SJCRH30 (cell line): ENCODE results near the gene CCDC57. TPM values are rescaled to one million over a fixed set of nuclear protein-coding genes. Genes with fewer than 3 reads are reported as not detected.

Source experiments
- total RNA-seq: library from RNA; depleted of rRNA; stranded (reverse); fragments of >200 nt; shearing (Covaris generic); gene quantifications from 2 replicates; pipeline ENCODE4 v1.2.3, GENCODE V29; 2014; rRNA removed

Gene CCDC57
- total RNA-seq, 1 experiment from 2014 or later, result 23.5 TPM

Other genes with a start within 250 kb of the CCDC57 start
- gene ASPSCR1, start 235.2 kb downstream of the CCDC57 start, total RNA-seq, result 40.6 and 42.6 TPM in 2 replicates
- gene CENPX, start 190.0 kb downstream of the CCDC57 start, total RNA-seq, result 116 and 136 TPM in 2 replicates
- 17.3 and 21.3 TPM in 2 replicates for gene LRRC45, start 189.5 kb downstream of the CCDC57 start, total RNA-seq
- gene RAC3, start 181.2 kb downstream of the CCDC57 start, total RNA-seq, result 17.9 and 20.8 TPM in 2 replicates
- gene DCXR, start 175.1 kb downstream of the CCDC57 start, total RNA-seq, result 110 and 112 TPM in 2 replicates
- 21.8 and 26.5 TPM in 2 replicates for gene RFNG, start 161.0 kb downstream of the CCDC57 start, total RNA-seq
- 168 and 176 TPM in 2 replicates for gene GPS1, start 160.9 kb downstream of the CCDC57 start, total RNA-seq
- 112 and 126 TPM in 2 replicates for gene DUS1L, start 147.0 kb downstream of the CCDC57 start, total RNA-seq
- 141 and 151 TPM in 2 replicates for gene FASN, start 114.6 kb downstream of the CCDC57 start, total RNA-seq
- gene SLC16A3, start 16.2 kb upstream of the CCDC57 start, total RNA-seq, result 11.0 and 13.2 TPM in 2 replicates
- 70.5 and 88.7 TPM in 2 replicates for gene CSNK1D, start 60.9 kb upstream of the CCDC57 start, total RNA-seq
- gene CD7, start 104.8 kb upstream of the CCDC57 start, total RNA-seq, result 4.8 and 6.3 TPM in 2 replicates
- 0.36 and 1.1 TPM in 2 replicates for gene SECTM1, start 120.9 kb upstream of the CCDC57 start, total RNA-seq
- gene TEX19, start 146.4 kb upstream of the CCDC57 start, total RNA-seq, result 1.0 and 1.4 TPM in 2 replicates
- gene UTS2R, start 158.9 kb upstream of the CCDC57 start, total RNA-seq, result 8.0 and 8.3 TPM in 2 replicates
- 8.9 and 14.2 TPM in 2 replicates for gene HEXD, start 205.5 kb upstream of the CCDC57 start, total RNA-seq
- gene OGFOD3, start 205.7 kb upstream of the CCDC57 start, total RNA-seq, result 142 and 144 TPM in 2 replicates
- 62.8 and 69.7 TPM in 2 replicates for gene CYBC1, start 237.9 kb upstream of the CCDC57 start, total RNA-seq
- gene NARF, start 245.9 kb upstream of the CCDC57 start, total RNA-seq, result 150 and 156 TPM in 2 replicates